22Rv1 (cell line): ENCODE results near the gene BCAN.

ENCODE experiments used
- ZFX ChIP-seq: fragments of 450-650 bp; IDR thresholded peaks from 2 replicates; pipeline ENCODE4 v1.6.1; 2017; ENCODE audit warnings: antibody characterized with exemption, borderline replicate concordance
- TF ChIP-seq, protein P1 (sequence below): fragments of 450-650 bp; IDR thresholded peaks from 2 replicates; pipeline ENCODE4 v1.5.1; 2017; ENCODE audit warnings: mild to moderate bottlenecking

DNA sequence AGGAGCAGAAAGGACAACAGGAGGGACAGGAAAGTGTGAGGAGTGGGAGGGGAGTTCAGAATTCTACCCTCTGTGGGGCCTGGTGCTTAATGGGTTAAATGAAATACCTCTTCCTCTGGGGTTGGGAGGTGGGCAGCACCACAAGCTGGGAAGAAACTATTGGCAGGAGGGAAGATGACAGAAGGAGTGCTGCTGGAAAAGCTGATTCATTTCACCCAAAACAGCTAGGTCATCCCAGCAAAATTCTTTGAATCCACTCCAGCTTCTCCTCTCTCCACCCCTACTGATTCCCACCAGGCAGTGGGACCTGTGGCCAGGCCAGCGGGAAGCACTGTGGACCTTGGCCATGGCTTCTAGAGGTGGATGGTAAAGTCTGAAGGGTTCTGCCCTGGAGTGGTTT is 12.8 kb downstream of the BCAN start:
- TF ChIP-seq, protein P1, sequence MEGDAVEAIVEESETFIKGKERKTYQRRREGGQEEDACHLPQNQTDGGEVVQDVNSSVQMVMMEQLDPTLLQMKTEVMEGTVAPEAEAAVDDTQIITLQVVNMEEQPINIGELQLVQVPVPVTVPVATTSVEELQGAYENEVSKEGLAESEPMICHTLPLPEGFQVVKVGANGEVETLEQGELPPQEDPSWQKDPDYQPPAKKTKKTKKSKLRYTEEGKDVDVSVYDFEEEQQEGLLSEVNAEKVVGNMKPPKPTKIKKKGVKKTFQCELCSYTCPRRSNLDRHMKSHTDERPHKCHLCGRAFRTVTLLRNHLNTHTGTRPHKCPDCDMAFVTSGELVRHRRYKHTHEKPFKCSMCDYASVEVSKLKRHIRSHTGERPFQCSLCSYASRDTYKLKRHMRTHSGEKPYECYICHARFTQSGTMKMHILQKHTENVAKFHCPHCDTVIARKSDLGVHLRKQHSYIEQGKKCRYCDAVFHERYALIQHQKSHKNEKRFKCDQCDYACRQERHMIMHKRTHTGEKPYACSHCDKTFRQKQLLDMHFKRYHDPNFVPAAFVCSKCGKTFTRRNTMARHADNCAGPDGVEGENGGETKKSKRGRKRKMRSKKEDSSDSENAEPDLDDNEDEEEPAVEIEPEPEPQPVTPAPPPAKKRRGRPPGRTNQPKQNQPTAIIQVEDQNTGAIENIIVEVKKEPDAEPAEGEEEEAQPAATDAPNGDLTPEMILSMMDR: no peak
- TF ChIP-seq ZFX: no peak
